Gastroesophageal sphincter (tissue), 4 donors: ENCODE data around the gene NPVF. TPM values are rescaled to one million over a fixed set of nuclear protein-coding genes. Genes with fewer than 3 reads are reported as not detected.

ENCODE experiments used
- ATAC-seq: fragments of 150-250 bp; one replicate; pipeline ENCODE4 v1.9.1; 2016; ENCODE audit warnings: mild to moderate bottlenecking, moderate library complexity
- H3K27ac ChIP-seq, 4 donors: fragments of 200-600 bp; sonication (generic) in 3 of 4; 1 replicate in 3 of 4; 2 replicates in 1 of 4; pipeline ENCODE4 v1.5.1; 2016 to 2019
- H3K27me3 ChIP-seq: fragments of 200-600 bp; sonication (generic); one replicate; pipeline ENCODE4 v1.5.1; 2019
- H3K36me3 ChIP-seq, 2 donors: fragments of 200-600 bp; sonication (generic); one replicate each; pipeline ENCODE4 v1.5.1; 2019; ENCODE audit warnings: control low read depth in 1 of 2
- H3K4me1 ChIP-seq, 3 donors: fragments of 200-600 bp; sonication (generic); 1 replicate in 2 of 3; 2 replicates in 1 of 3; pipeline ENCODE4 v1.5.1; 2016 to 2019; ENCODE audit warnings: control low read depth in 2 of 3
- H3K4me3 ChIP-seq, 2 donors: fragments of 200-600 bp; sonication (generic); one replicate each; pipeline ENCODE4 v1.5.1; 2019; ENCODE audit warnings: mild to moderate bottlenecking in 1 of 2, moderate library complexity in 1 of 2
- H3K9me3 ChIP-seq, 3 donors: fragments of 200-600 bp; sonication (generic); one replicate each; pipeline ENCODE4 v1.5.1; 2017 to 2019; ENCODE audit warnings: control low read depth in 2 of 3
- CTCF ChIP-seq, 4 experiments: fragments of 200-600 bp in 2 of 4; fragments of 450-650 bp in 2 of 4; sonication (generic) in 1 of 4; IDR thresholded peaks; one replicate each; pipeline ENCODE4 v1.5.1; 2017 to 2019; ENCODE audit warnings: antibody characterized with exemption in 4 of 4, mild to moderate bottlenecking in 2 of 4, moderate library complexity in 2 of 4
- EP300 ChIP-seq: sonication (generic); formaldehyde crosslinking; IDR thresholded peaks from one replicate; pipeline ENCODE4 v1.6.1; 2017; ENCODE audit warnings: antibody characterized with exemption, mild to moderate bottlenecking
- POLR2A ChIP-seq, 2 donors: fragments of 450-650 bp; IDR thresholded peaks; one replicate each; pipeline ENCODE4 v1.6.1; 2017; ENCODE audit warnings: antibody characterized with exemption in 2 of 2, mild to moderate bottlenecking in 2 of 2, moderate library complexity in 1 of 2
- POLR2AphosphoS5 ChIP-seq: sonication (generic); formaldehyde crosslinking; IDR thresholded peaks from one replicate; pipeline ENCODE4 v1.6.1; 2017; ENCODE audit warnings: antibody characterized with exemption
- WGBS, 2 donors: methylation state at CpG; one replicate each; pipeline ENCODE4 v1.1.5; 2018; ENCODE audit warnings: low coverage in 1 of 2; 5-methylcytosine and 5-hydroxymethylcytosine counted together
- total RNA-seq, 4 donors: library from RNA; depleted of rRNA; stranded (reverse); fragments of >200 nt; gene quantifications; one replicate each; pipeline ENCODE4 v1.1.0, GENCODE V29; 2016

NPVF gene
- not detected for total RNA-seq

- 56 to 73% methylated on average over 1 of the region's 1 CpG for WGBS, 2 donors
- Histone ChIP-seq H3K27me3 (peaks cover 26% of the 10 kb centered on the region), H3K36me3 (no peaks in the 10 kb centered on the region), H3K4me3 (no peak within 1 kb of the TSS), H3K27ac (no peak within 1 kb of the TSS), H3K9me3 (peaks cover 0 to 11% (median 0%) of the 10 kb centered on the region in 3 donors), H3K4me1 (no peaks in the 10 kb centered on the region)
- no peak for ATAC-seq
- TF ChIP-seq POLR2A (IDR thresholded peaks at IDR 0.05) (no peak), POLR2AphosphoS5 (no peak)
Measured at GRCh38 chr7:25228386-25228785, at the start of gene NPVF. TSS of gene NPVF (minus strand) at chr7:25228486. CDS start at chr7:25228439, 47 bp downstream.

- 86 to 91% methylated on average over 3 of the region's 3 CpGs for WGBS, 2 donors
- ATAC-seq, result no peak
Measured at GRCh38 chr7:25272265-25272664, 44.0 kb upstream of the NPVF start.

GRCh38 chr7:25263337-25263736 lies 35.1 kb upstream of the NPVF start:
- TF ChIP-seq POLR2A (IDR thresholded peaks at IDR 0.05) (no peak), CTCF (IDR thresholded peaks at IDR 0.05) (no peak), POLR2AphosphoS5 (no peak)
- 80 to 100% methylated on average over 1 of the region's 5 CpGs for WGBS, 2 donors
- Histone ChIP-seq H3K27ac (no peak overlapping the region), H3K4me3 (no peak overlapping the region), H3K9me3 (no peaks in the 10 kb centered on the region), H3K27me3 (no peaks in the 10 kb centered on the region), H3K4me1 (peaks cover 0 to 25% (median 0%) of the 10 kb centered on the region in 3 donors), H3K36me3 (no peaks in the 10 kb centered on the region)
- ATAC-seq, result no peak

More at GRCh38 chr7:25272265-25272664, 44.0 kb upstream of the NPVF start:
- Histone ChIP-seq H3K36me3 (no peaks in the 10 kb centered on the region), H3K27me3 (no peaks in the 10 kb centered on the region), H3K27ac (no peak overlapping the region), H3K9me3 (no peaks in the 10 kb centered on the region), H3K4me3 (no peak overlapping the region), H3K4me1 (no peaks in the 10 kb centered on the region)
- TF ChIP-seq POLR2AphosphoS5 (no peak), CTCF (IDR thresholded peaks at IDR 0.05) (no peak), EP300 (no peak), POLR2A (IDR thresholded peaks at IDR 0.05) (no peak)

GRCh38 chr7:25262586-25262985 lies 34.3 kb upstream of the NPVF start:
- H3K4me1 ChIP-seq, result peaks cover 0 to 25% (median 0%) of the 10 kb centered on the region in 3 donors
- ATAC-seq, result no peak
- H3K36me3 ChIP-seq, result no peaks in the 10 kb centered on the region
- TF ChIP-seq CTCF (IDR thresholded peaks at IDR 0.05) (no peak), POLR2AphosphoS5 (no peak), POLR2A (IDR thresholded peaks at IDR 0.05) (no peak), EP300 (no peak)
- H3K27ac ChIP-seq, result no peak overlapping the region
- H3K4me3 ChIP-seq, result no peak overlapping the region
- no peaks in the 10 kb centered on the region for H3K9me3 ChIP-seq
- no peaks in the 10 kb centered on the region for H3K27me3 ChIP-seq
- WGBS, 2 donors, result 65 to 89% methylated on average over 3 to 4 of the region's 4 CpGs

- Histone ChIP-seq H3K9me3 (no peaks in the 10 kb centered on the region), H3K4me3 (peak overlapping the region in 1 of 2 donors; percentile 10), H3K27me3 (no peaks in the 10 kb centered on the region), H3K36me3 (no peaks in the 10 kb centered on the region), H3K27ac (peak overlapping the region in 1 of 4 donors; percentile 33), H3K4me1 (peaks cover 0 to 25% (median 0%) of the 10 kb centered on the region in 3 donors)
- no peak for TF ChIP-seq EP300
- no peak for TF ChIP-seq POLR2A (IDR thresholded peaks at IDR 0.05)
- no peak for TF ChIP-seq POLR2AphosphoS5
- no peak for TF ChIP-seq CTCF (IDR thresholded peaks at IDR 0.05)
- 42 to 47% methylated on average over 4 of the region's 4 CpGs for WGBS, 2 donors
- ATAC-seq, result no peak
Measured at GRCh38 chr7:25261545-25262140, 33.4 kb upstream of the NPVF start.
